COLO829 (cell line): ENCODE data around the gene EFCAB12.

Experiments
- DNase-seq: peaks from one replicate; pipeline ENCODE4 v3.0.0; 2012; ENCODE audit warnings: low spot score

Gene EFCAB12

GRCh38 chr3:129428376-129429079 is at the start of gene EFCAB12:
Gene EFCAB12 (minus strand): TSS chr3:129428636. CDS start chr3:129428488, 148 bp downstream.
- DNase-seq, result peak; percentile 96

GRCh38 chr3:129476586-129476985 is 48.1 kb upstream of the EFCAB12 start:
- DNase-seq, result no peak

- no peak for DNase-seq
Measured at GRCh38 chr3:129475863-129476262, 47.4 kb upstream of the EFCAB12 start.

GRCh38 chr3:129474984-129475804 is 46.8 kb upstream of the EFCAB12 start:
- DNase-seq, result no peak

GRCh38 chr3:129473769-129474152 is 45.3 kb upstream of the EFCAB12 start:
- no peak for DNase-seq

GRCh38 chr3:129473067-129473768 is 44.8 kb upstream of the EFCAB12 start:
- DNase-seq, result no peak

- no peak for DNase-seq
Measured at GRCh38 chr3:129470861-129471260, 42.4 kb upstream of the EFCAB12 start.

GRCh38 chr3:129469026-129469425 is 40.6 kb upstream of the EFCAB12 start:
- no peak for DNase-seq

- DNase-seq, result no peak
Measured at GRCh38 chr3:129467932-129468331, 39.5 kb upstream of the EFCAB12 start.

GRCh38 chr3:129463716-129464115 is 35.3 kb upstream of the EFCAB12 start:
- DNase-seq, result peak; percentile 29

GRCh38 chr3:129463094-129463493 is 34.7 kb upstream of the EFCAB12 start:
- DNase-seq, result no peak

GRCh38 chr3:129462361-129462968 is 34.0 kb upstream of the EFCAB12 start:
- DNase-seq, result no peak

- peak; percentile 30 for DNase-seq
Measured at GRCh38 chr3:129461461-129462146, 33.2 kb upstream of the EFCAB12 start.

GRCh38 chr3:129461022-129461421 is 32.6 kb upstream of the EFCAB12 start:
- peak; percentile 85 for DNase-seq

GRCh38 chr3:129460572-129460971 is 32.1 kb upstream of the EFCAB12 start:
- no peak for DNase-seq

- no peak for DNase-seq
Measured at GRCh38 chr3:129460155-129460554, 31.7 kb upstream of the EFCAB12 start.

- no peak for DNase-seq
Measured at GRCh38 chr3:129453732-129454131, 25.3 kb upstream of the EFCAB12 start.

- DNase-seq, result no peak
Measured at GRCh38 chr3:129449279-129450115, 21.1 kb upstream of the EFCAB12 start.

- no peak for DNase-seq
Measured at GRCh38 chr3:129448186-129448895, 19.9 kb upstream of the EFCAB12 start.

- no peak for DNase-seq
Measured at GRCh38 chr3:129446926-129447325, 18.5 kb upstream of the EFCAB12 start.
